DOHH2 (cell line): Measurements from ENCODE around the gene WWOX.

Experiments used
- CTCF ChIP-seq: fragments of 200-600 bp; sonication (generic); IDR thresholded peaks from one replicate; pipeline ENCODE4 v1.5.1; 2014; ENCODE audit warnings: antibody characterized with exemption, mild to moderate bottlenecking, low read depth, low read length; ENCODE audit not compliant: poor library complexity, severe bottlenecking
- EZH2phosphoT487 ChIP-seq: fragments of 200-600 bp; sonication (generic); IDR thresholded peaks from 2 replicates; pipeline ENCODE4 v1.6.1; 2017; ENCODE audit warnings: borderline replicate concordance, mild to moderate bottlenecking, antibody characterized with exemption, low read length, moderate library complexity, mixed read lengths

- TF ChIP-seq CTCF (no peak), EZH2phosphoT487 (no peak)
Measured at GRCh38 chr16:78161023-78161729, 61.7 kb downstream of the WWOX start.
